HG03469 (cell line): ENCODE data around the gene SLC47A1.
"Not testable (repeated sequence)": the region's sequence is repeated elsewhere in the genome, so short reads cannot be mapped to it uniquely, and the experiment has no call there.

Experiments
- ATAC-seq: cut with Tn5 transposase; IDR thresholded peaks from one replicate; pipeline ENCODE4 v1.9.1; 2021; ENCODE audit warnings: mild to moderate bottlenecking, moderate library complexity, moderate number of reproducible peaks; ENCODE audit not compliant: unreplicated experiment

Gene SLC47A1

GRCh38 chr17:19551591-19552148 is 18.0 kb downstream of the SLC47A1 start:
- ATAC-seq: no peak

DNA sequence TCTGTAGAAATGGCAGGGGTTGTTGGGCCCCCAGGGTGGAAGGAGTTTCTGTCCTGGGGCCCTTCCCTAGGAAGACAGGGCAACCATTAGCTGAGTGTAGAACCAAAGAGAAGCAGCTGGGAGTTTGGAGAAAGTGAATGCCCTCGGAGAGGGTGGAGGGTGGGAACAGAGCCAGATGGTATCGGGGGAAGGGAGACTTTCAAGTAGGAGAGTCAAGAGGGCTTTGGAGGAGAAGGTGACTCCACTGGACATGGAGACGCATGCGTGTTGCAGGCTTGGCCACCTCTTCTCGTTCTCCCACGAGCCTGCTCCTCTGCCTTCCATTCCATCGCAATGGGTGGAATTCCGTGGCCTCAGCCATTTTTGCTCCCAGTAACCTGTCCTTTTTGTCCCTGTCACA is 19.4 kb downstream of the SLC47A1 start:
- no peak for ATAC-seq

DNA sequence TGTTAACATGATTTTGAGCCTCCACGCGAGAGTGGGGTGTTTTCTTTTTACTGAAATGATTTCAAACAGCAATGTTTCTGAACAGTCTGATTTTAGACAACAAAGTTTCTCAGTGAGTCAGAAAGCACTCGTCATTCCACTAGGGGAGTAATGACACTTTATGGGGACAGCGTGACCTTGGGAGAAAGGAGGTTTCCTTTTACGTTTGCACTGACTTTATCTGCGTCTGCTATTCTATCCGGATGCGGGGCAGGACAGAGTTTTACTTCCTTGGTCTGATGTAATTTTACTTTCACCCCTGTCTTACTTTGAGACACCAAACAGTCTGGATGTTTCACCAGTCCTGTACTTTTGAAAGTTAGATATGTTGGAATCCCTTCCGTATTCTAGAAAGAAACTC is 20.7 kb downstream of the SLC47A1 start:
- no peak for ATAC-seq

GRCh38 chr17:19555746-19556145 is 22.1 kb downstream of the SLC47A1 start:
- ATAC-seq: no peak

GRCh38 chr17:19558946-19559345 is 25.3 kb downstream of the SLC47A1 start:
- no peak for ATAC-seq

DNA sequence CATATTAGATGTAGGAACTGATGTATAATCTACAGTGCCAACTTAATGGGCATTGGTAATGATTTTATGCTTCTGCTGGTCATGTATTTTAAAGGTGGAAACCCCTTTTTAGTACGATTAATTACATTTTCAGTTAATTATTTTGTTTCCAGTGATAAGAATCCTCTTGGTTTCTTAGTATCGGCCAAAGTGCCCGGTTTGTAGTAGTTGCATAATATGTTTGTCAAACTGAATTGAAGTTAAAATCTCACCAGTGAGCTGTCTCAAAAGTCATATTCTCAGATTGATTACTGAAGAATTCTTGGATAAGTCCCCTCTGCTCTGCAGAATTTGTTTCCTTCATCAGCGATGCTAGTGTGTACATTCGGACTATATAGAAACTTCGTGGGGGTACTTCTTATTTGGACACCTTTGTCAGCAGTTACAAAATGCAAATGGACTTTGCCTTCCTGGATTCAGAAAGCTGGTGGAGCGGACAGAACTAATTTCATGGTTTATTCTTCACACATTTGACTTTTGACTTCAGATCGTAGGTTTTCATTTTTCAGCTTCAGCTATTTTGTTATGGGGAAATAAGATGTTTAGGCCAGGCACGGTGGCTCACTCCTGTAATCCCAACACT is 28.2 kb downstream of the SLC47A1 start:
- ATAC-seq: no peak

DNA sequence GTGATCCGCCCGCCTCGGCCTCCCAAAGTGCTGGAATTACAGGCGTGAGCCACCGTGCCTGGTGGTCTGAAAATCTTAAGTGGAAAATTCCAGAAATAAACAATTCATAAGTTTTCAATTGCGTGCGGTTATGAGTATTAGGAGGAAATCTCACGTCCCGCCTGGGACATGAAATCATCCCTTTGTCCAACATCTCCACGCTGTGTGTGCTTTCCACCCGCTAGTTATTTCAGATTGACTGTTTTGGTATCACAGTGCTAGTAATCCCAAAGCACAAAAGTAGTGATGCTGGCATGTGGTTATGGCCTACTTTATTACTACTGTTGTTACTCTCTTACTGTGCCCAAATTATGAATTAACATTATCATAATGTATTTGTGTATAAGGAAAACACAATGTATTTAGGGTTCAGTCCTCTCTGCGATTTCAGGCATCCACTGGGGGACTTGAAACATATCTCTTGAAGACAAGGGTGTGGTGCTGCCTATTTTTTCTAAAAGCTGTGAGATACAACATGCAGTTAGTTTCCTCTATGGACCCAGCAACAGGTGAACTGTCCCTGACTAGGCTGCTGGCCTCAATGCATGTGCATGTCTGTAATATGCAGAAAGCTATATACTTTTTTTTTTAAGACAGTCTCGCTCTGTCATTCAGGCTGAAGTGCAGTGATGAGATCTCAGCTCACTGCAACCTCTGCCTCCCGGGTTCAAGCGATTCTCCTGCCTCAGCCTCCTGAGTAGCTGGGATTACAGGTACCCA is 32.3 kb downstream of the SLC47A1 start:
- no peak for ATAC-seq

DNA sequence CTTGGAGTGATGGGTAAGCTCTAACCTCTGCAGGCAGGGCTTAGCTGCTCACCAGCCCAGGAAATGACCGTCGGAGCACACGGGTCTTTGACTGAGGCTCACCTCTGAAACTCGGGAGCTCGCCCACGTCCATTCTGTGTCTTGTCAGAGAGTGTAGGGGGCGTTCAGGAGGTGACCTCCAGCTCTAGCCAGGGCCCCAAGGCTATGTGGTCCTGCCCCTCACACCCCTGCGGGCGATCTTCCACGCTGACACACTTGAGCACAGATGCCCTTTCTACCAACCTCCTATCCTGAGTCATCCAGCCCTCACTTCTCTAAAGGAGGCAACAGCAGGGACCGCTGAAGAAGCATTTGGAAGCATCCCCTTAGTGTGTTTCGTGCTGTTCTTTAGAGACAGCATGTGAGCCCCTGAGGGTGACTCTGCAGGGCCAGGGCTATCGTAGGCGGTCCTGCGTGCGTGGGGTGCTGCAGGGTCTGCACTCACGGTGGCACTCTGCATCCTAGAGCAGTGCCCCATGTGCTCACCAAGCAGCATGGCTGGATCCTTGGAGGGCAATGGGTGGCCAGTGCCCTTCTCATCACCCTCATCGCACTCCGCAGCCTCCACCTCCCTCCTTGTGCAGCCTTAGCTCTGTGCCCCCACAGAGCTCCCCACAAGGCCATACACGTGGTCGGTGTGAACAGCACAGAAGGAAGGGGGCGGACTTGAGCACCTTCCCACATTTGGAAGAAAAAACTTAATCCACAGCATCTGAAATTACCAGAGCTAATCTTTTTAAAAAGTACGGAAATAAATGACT is 33.8 kb downstream of the SLC47A1 start:
- ATAC-seq: no peak

DNA sequence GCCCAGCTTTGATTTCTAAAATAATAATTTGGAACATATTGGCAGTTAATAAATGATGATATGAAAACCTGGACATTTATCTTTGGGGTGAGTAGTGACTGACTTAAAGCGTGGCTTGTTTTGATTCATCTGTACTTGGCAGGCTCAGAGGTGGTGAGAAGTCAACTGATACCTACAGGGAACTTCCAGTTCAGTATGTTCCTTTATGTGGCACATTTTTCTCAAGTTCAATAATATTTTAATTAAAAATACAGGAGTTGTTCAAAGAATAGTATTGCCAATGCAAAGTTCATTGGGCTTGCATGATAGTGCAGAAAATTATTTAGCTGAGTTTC is 34.3 kb downstream of the SLC47A1 start:
- no peak for ATAC-seq

GRCh38 chr17:19569785-19570543 is 36.3 kb downstream of the SLC47A1 start:
- no peak for ATAC-seq

DNA sequence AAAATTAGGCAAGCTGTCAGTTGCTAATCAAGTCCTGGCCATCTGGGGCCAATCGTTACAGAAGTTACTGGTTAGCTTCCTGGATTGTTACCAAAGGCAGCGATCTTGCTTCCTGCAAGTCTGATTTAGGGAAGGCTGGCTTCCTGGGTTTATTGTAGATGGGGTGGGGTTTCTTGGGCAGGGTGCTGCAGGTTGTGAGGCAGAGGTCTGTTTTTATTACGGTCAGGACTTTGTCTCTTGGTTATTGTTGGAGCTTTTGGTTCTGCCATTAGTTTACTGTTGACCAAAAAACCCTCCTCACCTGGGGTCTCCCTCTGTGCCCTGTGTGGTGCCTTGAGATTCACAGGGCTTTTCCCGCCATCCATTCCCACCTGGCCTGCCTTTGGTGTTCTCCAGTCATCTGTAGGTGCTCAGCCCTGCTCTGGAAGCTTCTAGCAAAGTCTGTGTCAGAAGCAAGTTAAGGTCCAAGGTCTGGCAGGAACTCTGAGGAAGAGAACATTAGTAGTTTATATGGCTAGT is 36.9 kb downstream of the SLC47A1 start:
- ATAC-seq: no peak

DNA sequence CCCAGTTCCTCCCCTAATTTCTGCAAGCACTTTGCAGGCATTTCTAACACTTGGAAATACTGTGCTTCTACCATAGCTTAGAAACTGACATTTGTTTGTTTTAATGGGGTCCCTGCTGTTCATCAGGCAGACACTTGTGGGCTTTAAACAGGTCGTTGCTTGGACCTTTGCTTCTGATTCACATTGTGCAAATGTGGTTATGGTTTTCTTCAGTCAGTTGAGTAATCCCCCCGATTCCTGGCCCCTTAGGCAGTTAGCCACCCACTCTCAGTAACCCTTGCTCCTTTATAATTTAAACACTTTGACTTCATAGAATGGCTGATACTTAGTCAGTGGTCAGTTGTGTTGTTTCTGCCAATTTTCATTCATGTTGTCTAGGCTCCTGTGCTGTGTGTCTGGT is 39.4 kb downstream of the SLC47A1 start:
- no peak for ATAC-seq

DNA sequence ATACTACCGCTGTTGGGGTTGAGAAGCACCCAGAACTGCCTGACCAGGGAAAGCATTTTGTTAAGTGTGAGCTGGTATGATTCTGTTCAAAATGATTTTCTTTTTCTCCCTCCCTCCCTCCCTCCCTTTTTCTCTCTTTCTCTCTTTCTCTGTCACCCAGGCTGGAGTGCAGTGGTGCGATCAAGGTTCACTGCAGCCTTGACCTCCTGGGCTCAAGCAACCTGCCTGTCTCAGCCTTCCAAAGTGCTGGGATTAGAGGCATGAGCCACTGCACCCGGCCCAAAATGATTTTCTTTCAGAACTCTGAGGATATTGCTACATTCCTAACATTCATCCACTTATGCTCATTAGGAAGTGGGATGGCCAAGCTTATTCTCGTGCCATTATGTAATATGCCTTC is 41.3 kb downstream of the SLC47A1 start:
- no peak for ATAC-seq

DNA sequence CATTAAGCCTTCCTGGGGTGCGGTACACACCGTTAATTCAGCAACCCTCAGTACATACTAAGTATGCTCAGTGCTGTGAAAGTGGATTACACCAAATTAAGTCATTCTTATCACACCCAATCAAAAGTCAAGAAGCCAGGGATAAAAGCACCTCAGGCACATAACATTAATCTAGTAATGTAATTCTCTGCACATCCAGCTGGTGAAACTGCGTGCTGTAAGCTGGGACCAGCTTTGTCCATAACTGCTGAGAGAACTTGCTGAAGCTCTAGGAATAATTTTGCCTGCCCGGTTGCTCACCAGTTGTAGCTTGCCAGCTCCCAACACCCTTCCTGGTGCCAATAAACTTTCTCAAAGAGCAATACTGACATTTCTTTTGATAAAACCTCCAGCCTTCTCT is 44.9 kb downstream of the SLC47A1 start:
- ATAC-seq: no peak

- ATAC-seq: no peak
Observed at GRCh38 chr17:19579192-19579761, 45.6 kb downstream of the SLC47A1 start.

DNA sequence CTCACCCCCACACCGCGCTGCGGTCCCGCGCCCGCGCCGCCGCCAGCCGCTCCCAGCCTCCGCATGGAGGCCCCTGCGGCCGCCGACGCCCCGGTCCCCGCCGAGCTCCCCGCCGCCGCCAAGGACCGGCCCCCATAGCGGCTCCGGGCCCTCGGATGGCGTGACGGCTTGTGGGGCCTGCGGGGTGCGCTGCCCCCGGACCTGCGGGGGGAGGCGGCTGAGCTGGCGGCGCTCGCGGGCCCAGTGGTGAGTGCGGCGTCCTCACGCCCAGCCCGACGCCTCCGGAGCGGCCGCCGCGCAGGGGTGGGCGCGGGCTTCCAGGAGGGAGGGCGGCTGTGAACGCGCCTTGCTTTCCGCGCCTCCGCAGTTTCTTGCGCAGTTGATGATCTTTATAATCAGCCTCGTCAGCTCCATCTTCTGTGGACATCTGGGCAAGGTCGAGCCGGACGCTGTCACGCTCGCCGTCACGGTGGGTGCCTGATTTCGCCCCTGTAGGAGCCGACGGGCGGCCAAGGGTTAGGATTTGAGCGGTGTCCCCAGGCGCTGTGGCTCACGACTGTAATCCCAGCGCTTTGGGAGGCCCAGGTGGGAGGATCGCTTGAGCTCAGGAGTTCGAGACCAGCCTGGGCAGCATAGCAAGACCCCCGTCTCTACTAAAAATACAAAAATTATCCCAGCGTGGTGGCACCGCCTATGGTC is 46.4 kb downstream of the SLC47A1 start:
- ATAC-seq: no peak

DNA sequence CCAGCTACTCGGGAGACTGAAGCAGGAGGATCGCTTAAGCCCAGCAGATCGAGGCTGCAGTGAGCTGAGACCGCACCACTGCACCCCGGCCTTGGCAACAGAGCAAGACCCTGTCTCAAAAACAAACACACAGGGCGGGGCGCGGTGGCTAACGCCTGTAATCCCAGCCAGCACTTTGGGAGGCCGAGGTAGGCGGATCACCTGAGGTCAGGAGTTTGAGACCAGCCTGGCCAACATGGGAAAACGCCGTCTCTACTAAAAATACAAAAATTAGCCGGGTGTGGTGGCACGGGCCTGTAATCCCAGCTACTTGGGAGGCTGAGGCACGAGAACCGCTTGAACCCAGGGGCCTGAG is 46.9 kb downstream of the SLC47A1 start:
- ATAC-seq: not testable (repeated sequence)

- ATAC-seq: not testable (repeated sequence)
Observed at GRCh38 chr17:19582152-19582551, 48.5 kb downstream of the SLC47A1 start.

DNA sequence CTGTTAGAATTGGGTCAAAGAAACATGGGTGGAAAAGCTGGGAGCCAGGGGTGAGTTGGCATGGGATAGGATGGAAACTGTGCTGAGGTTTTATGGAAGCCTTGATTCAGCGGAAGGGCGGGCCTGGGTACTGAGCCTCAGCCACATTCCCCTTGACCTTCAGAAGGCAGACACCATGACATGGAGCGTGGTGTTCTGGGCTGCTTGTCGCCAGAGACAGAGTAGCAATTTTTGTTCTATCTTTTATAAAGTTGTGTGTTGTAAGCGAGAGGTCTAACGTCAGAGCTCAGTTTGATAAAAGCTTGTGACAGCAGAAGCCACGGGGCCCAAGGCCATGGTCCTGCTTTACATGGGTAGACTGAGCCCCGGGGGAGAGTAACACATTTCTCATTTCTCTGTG is 50.2 kb downstream of the SLC47A1 start:
- no peak for ATAC-seq

DNA sequence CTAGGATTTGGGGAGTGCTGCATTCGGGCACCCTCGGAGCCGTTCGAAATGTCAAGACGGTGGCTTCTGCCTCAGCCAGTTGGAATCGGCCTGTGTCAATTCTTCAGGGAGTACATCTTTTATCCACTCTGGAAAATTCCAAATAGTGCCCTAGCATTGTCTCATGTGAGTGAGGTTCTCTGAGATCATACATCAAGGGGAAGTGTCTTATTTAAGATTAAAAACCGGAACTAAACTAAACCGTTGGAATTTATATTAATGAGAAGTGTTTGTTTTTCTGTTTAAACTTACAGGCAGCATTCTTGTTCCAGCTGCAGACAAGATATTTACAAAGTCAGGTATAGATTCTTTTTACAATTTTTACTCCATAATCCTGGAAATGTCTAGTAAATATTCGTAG is 56.8 kb downstream of the SLC47A1 start:
- no peak for ATAC-seq
